Neural crest cell (in vitro differentiated cells): ENCODE results near the gene ZNF677. TPM values are rescaled to one million over a fixed set of nuclear protein-coding genes. Genes with fewer than 3 reads are reported as not detected.
"Not testable (repeated sequence)": the region's sequence is repeated elsewhere in the genome, so short reads cannot be mapped to it uniquely, and the experiment has no call there.

Experiments
- DNase-seq: peaks from one replicate; pipeline ENCODE4 v3.0.0; 2021; ENCODE audit warnings: low read depth, mixed read lengths, low spot score
- H3K27ac Mint-ChIP-seq: one replicate; pipeline ENCODE4 v1.8.0; 2021; ENCODE audit warnings: mild to moderate bottlenecking, mixed read lengths; ENCODE audit not compliant: unreplicated experiment
- H3K27me3 Mint-ChIP-seq: 2 replicates; pipeline ENCODE4 v1.8.0; 2021; ENCODE audit warnings: low read depth, mild to moderate bottlenecking, mixed read lengths
- H3K36me3 Mint-ChIP-seq: 2 replicates; pipeline ENCODE4 v1.8.0; 2021; ENCODE audit warnings: low read depth, mild to moderate bottlenecking, mixed read lengths
- H3K4me1 Mint-ChIP-seq: 2 replicates; pipeline ENCODE4 v1.8.0; 2021; ENCODE audit warnings: mixed read lengths
- H3K4me3 Mint-ChIP-seq: one replicate; pipeline ENCODE4 v1.8.0; 2021; ENCODE audit warnings: mild to moderate bottlenecking, mixed read lengths
- H3K9me3 Mint-ChIP-seq: 2 replicates; pipeline ENCODE4 v1.8.0; 2021; ENCODE audit warnings: mixed read lengths
- CTCF ChIP-seq: fragments of 200-600 bp; sonication (generic); conservative IDR thresholded peaks from 2 replicates; pipeline ENCODE4 v1.5.0; 2021; ENCODE audit warnings: antibody characterized with exemption, mild to moderate bottlenecking
- long read RNA-seq: library from polyadenylated mRNA; unstranded; transcript quantifications from one replicate; pipeline ENCODE4 v2.0.0, GENCODE V29; 2020
- total RNA-seq: library from RNA; stranded (reverse); gene quantifications from 2 replicates; pipeline ENCODE4 v1.2.1, GENCODE V29; 2021

ZNF677 gene
- 26.3 and 27.0 TPM in 2 replicates for total RNA-seq
- long read RNA-seq, partial matches to known transcripts, result 2 of 17 reads
- long read RNA-seq, other reads (novel, unspliced or antisense), result 8 of 17 reads

DNA sequence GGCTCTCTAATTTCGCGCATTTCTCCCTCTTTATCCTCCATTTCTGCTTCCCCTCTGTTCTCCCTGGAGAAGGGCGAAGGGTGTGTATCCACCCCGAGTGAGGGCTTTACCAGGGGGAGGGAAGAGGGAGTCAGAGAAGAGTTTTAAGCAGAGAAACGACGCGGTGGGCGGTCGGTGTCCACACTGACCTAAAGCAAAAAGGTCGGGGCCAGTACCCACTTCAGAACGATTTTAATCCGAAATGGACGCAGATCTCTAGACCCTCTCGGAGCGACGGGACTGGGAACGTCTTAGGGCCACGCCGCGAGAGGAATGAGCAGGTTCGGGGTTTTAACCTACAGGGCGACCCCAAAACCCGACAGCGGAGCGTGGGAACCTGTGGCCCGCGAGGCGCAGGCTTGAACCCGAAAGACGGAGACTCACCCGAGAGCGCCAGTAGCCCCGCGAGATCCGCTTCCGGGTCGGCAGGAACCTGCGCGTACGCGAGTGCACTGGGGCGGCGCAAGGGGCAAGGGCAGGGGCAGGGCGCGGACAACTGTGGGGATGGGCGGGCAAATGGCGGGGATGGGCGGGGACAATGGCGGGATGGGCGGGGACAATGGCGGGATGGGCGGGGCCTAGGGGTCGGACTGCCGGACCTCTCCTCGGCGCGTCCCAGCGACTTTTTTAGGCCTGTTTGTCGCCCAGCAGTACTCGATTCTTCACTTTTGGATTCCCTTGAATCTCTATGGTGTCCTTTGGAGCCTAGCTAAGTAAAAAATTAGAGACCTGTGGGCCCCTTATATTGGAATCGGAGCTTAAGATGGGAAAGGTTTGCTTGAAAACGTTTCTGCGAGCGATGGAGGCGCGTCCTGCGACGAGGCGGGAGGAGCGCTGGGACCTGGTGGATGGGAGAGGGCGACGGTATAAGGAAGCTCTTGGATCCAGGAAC is at the start of gene ZNF677:
TSS of gene ZNF677 (minus strand) at position 463 of the 931 bp plus-strand sequence. CDS start 3,323 bp downstream, outside the sequence.
- peak within 1 kb of the TSS; percentile 79 for H3K27ac Mint-ChIP-seq
- H3K27me3 Mint-ChIP-seq, result peaks cover 7% of the 10 kb centered on the region
- H3K36me3 Mint-ChIP-seq, result peaks cover 46% of the 10 kb centered on the region
- H3K4me1 Mint-ChIP-seq, result peaks cover 10% of the 10 kb centered on the region
- peak; percentile 62 for DNase-seq
- peaks cover 28% of the 10 kb centered on the region for H3K9me3 Mint-ChIP-seq
- TF ChIP-seq CTCF, result no peak
- peak within 1 kb of the TSS; percentile 96 for H3K4me3 Mint-ChIP-seq

DNA sequence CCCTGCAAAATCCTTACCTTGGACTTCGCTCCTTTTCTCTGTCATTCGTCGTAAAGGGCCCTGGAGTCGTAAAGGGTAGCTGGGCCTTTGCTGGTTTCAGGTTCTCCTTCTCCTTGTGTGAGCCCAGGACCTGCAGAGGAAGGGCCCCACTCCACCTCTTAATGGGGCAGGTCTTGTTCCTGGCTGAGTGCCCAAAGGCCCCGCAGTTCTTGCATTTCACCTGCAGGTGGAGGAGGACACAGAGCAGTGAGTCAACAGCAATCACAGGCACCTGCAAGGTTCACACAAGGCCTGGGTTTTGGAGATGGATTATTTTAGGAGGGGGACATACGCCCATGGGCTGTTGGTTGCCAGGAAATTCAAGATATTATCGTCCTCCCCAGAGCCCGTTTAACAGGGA is 46.7 kb upstream of the ZNF677 start:
- H3K27ac Mint-ChIP-seq, DNase-seq, H3K4me3 Mint-ChIP-seq, H3K4me1 Mint-ChIP-seq, H3K36me3 Mint-ChIP-seq, H3K9me3 Mint-ChIP-seq: not testable (repeated sequence)
- H3K27me3 Mint-ChIP-seq, result peaks cover 12% of the 10 kb centered on the region

DNA sequence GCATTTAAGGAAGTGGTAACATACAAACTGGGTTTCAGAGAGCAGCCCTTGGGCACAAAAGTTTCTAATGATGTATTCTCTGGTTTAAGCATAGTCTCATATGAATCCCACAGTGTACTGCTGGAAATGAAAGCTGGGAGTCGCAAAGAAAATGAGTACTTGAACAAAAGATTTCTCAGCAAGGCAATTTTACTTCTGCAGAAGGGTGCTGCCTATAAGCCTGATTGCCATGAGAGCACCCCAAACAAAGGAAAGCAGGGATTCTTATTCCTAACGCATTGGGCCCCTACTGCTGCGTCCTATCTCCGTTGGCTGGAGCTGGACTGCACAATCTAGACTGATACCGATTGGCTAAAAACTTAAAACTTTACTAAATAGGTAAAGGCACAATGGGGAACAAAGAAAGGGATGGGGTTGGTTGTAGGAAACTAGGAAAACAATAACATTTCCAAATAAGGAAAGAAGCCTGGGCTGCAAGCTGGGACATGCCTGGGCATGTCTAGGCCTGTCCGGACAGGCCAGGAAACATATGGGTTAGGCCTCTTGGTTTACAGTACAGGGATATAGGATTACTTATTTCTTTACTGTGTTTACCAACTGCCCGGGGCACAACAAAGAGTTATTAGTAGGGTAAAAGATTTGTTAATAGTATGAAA is 40.2 kb upstream of the ZNF677 start:
- peaks cover 20% of the 10 kb centered on the region for H3K9me3 Mint-ChIP-seq
- H3K27ac Mint-ChIP-seq, result no peak overlapping the region
- no peak for TF ChIP-seq CTCF
- H3K4me3 Mint-ChIP-seq, result no peak overlapping the region
- no peak for DNase-seq
- peaks cover 2% of the 10 kb centered on the region for H3K36me3 Mint-ChIP-seq
- H3K27me3 Mint-ChIP-seq, result no peaks in the 10 kb centered on the region
- H3K4me1 Mint-ChIP-seq, result no peaks in the 10 kb centered on the region

DNA sequence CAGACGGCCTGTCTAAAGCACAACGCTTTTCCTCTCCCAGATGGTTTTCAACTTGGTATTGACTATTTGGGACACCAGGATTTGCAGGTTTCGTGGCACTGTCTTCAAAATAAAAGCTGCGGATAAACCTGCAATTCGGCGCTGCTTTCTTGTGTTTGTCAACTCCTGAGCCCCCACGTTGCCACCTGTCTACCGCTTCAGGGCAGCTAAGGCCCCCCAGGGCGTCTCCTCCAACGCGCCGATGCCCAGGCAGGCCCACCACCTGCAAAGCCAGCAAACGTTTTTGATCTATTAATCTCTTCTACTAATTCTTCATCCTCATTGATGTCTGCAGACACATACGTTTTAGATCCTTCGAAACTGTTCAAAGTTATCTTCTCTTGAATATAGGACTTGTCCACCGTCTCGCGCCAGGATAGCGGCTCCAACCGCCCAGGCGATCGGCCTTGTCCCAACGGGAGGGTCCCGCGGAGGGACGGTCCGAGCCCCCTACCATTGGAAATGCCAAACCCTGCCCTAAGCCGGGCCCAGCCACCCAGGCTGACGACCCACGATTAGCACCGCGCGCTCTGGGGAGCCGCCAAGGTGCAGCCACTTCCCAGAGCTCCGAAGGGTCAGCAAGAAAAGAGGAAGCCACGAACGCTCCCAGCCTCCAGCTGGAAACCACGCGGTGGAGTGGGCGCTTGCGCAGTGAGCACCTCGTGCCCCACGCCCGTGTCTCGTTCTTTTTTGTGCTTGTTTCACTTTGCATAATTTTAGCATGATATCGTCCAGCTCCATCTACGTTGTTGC is 36.3 kb upstream of the ZNF677 start:
- Mint-ChIP-seq H3K27me3 (no peaks in the 10 kb centered on the region), H3K4me3 (no peak overlapping the region), H3K4me1 (no peaks in the 10 kb centered on the region), H3K27ac (no peak overlapping the region), H3K36me3 (peaks cover 3% of the 10 kb centered on the region), H3K9me3 (peaks cover 19% of the 10 kb centered on the region)
- no peak for TF ChIP-seq CTCF
- DNase-seq, result no peak

- Mint-ChIP-seq H3K4me3 (no peak overlapping the region), H3K27me3 (no peaks in the 10 kb centered on the region), H3K36me3 (peaks cover 3% of the 10 kb centered on the region), H3K4me1 (no peaks in the 10 kb centered on the region), H3K27ac (no peak overlapping the region), H3K9me3 (peaks cover 3% of the 10 kb centered on the region)
- no peak for DNase-seq
- TF ChIP-seq CTCF, result no peak
Observed at GRCh38 chr19:53285087-53285486, 30.4 kb upstream of the ZNF677 start.

DNA sequence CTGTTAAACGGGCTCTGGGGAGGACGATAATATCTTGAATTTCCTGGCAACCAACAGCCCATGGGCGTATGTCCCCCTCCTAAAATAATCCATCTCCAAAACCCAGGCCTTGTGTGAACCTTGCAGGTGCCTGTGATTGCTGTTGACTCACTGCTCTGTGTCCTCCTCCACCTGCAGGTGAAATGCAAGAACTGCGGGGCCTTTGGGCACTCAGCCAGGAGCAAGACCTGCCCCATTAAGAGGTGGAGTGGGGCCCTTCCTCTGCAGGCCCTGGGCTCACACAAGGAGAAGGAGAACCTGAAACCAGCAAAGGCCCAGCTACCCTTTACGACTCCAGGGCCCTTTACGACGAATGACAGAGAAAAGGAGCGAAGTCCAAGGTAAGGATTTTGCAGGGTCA is 27.3 kb upstream of the ZNF677 start:
- not testable (repeated sequence) for H3K27me3 Mint-ChIP-seq, H3K27ac Mint-ChIP-seq, H3K4me1 Mint-ChIP-seq, H3K36me3 Mint-ChIP-seq, H3K4me3 Mint-ChIP-seq, DNase-seq, H3K9me3 Mint-ChIP-seq
